Suppressor macrophage (primary cell): ENCODE results near the gene KMT2A.

Source experiments
- DNase-seq, 4 experiments: peaks; one replicate each; pipeline ENCODE4 v3.0.0-alpha.2; 2020 to 2022

The KMT2A gene

DNA sequence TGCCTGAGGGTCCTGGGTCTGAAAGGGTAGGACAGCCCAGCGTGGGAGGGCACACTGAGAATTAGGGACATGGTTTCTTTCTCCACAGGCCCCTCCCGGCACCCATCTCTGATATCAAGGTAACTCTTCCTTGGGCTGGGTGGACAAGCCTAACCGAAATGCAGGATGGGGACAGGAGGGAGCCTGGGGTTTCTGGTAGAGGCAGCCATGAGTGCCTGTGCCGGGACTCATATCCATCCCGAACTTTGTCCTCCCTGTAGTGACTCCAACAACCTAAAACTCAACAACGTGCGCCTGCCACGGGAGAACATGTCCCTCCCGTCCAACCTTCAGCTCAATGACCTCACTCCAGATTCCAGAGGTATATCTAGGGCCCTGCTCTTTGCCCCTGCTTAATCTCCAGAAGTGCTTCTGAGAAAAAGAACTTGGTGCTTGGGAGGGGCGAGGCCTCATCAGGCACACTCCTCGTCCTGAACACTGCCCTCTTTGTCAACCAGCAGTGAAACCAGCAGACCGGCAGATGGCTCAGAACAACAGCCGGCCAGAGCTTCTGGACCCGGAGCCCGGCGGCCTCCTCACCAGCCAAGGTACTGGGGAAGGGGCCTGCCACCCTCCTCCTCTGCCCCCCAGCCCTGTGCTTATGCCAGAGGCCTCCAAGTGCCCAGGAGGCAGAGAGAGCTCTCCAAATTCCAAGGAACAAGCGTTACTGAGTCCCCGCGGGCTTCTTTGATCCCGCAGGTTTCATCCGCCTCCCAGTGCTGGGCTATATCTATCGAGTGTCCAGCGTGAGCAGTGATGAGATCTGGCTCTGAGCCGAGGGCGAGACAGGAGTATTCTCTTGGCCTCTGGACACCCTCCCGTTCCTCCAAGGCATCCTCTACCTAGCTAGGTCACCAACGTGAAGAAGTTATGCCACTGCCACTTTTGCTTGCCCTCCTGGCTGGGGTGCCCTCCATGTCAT lies 97.8 kb downstream of the KMT2A start:
- no peak for DNase-seq

DNA sequence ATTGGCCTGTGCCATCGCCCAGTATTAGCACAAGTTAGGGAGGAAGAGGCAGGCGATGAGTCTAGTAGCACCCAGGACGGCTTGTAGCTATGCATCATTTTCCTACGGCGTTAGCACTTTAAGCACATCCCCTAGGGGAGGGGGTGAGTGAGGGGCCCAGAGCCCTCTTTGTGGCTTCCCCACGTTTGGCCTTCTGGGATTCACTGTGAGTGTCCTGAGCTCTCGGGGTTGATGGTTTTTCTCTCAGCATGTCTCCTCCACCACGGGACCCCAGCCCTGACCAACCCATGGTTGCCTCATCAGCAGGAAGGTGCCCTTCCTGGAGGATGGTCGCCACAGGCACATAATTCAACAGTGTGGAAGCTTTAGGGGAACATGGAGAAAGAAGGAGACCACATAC lies 99.0 kb downstream of the KMT2A start:
- no peak for DNase-seq

DNA sequence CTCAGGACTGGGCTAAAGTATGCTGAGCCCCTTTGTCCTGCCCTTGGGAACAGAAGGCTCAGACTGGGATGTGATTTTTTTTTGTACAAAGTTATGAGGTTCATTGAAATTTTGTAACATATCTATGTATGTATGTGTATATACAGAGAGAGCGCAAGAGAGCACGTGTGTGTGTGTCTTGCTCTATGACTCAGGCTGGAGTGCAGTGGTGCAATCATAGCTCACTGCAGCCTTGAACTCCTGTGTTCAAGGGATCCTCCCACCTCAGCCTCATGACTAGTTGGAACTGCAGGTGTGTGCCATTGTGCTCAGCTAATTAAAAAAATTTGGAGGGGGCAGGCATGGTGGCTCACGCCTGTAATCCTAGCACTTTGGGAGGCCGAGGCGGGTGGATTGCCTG lies 100.4 kb downstream of the KMT2A start:
- DNase-seq = peak in 1 of 4 experiments; percentile 10

DNA sequence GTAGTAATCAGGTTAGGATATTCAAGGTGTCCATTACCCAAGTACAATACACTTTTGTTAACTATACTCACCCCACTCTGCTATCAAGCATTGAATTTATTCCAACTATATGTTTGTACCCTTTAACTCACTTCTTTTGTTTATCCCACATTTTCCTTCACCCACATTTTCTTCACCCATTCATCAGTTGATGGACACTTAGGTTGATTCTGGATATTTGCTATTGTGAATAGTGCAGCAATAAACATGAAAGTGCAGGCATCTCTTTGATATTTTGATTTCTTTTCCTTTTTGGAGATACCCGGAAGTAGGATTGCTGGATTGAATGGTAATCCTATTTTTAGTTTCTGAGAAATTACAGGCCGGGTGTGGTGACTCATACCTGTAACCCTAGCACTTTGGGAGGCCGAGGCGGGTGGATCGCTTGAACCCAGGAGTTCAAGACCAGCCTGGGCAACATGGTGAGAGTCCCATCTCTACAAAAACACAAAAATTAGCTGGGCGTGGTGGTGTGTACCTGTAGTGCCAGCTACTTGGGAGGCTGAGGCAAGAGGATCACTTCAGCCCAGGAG lies 101.2 kb downstream of the KMT2A start:
- no peak for DNase-seq

DNA sequence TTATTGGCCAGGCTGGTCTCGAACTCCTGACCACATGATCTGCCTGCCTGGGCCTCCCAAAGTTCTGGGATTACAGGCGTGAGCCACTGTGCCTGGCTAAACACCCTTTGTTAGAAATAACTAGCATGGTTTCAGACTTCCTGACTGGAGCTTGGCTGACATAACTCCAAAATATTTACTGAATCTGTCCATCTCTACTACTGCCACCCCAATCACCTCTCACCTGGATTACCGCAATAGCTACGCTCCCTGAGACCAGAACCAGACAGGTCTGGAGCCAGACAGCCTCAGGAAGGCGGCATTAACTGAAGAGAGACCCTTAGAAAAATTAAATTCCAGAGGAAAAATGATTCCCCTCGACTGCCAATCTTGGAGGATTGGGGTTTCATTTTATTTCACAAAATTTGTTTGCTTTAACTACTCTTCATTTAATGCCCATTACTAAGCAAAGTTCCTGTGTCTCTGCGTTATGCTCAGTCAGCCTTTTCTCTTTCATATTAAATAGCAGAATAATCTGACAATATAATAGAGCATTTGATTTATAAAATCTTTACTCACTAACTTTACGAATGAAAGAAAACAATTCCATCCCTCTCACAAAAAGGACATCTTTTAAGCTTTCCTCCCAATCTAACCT lies 107.8 kb downstream of the KMT2A start:
- no peak for DNase-seq

DNA sequence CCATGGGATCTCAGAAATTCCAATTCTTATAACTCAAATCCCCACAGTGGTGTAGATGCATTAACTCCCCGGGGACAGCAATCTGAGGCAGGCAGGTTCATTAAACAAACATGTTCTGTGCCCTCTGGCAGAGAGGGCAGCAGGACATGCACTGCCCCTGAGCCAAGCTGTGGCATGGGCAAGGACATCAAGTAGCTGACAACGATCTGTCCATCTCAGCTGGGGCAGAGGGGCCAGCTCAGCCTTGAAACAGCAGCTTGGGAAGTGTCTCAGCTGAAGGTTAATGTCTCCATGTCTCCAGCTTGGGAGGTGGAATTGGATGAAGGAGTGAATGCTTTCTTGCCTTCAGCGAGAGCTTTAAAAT lies 108.3 kb downstream of the KMT2A start:
- no peak for DNase-seq

DNA sequence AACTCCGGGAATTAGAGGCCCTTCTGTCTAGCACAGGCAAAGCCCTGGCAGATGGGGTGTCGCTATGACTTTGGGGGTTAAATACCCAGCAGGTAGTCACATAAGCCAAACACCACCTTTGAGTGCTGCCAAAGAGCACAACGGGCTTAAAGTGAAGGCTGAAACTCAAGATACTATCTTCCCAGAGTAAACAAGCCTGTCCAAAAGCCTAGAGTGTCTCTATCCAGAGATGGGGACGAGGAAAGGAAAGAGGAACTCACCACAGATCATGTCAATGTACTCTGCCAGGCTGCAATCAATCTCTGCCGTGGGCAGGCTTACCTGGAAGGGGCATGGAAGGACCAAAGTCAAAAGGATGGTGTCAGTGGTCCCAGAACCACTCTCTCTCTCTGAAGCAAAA lies 109.2 kb downstream of the KMT2A start:
- DNase-seq = no peak

DNA sequence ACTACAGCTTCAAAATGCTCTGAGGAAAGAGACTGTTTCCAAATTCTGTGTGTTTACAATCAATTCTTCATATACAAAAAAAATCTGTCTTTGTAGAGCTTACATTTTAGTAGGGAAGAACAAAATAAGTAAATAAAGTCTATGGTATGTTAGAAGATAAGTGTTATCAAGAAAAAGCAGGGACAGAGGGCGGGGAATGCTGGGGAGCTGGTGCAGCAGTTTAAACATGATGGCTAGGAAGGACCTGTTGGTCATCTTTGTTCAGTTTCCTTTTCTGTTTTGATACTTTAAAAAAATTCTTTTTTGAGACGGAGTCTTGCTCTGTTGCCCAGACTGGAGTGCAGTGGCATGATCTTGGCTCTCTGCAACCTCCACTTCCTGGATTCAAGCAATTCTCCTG lies 110.8 kb downstream of the KMT2A start:
- DNase-seq = no peak

DNA sequence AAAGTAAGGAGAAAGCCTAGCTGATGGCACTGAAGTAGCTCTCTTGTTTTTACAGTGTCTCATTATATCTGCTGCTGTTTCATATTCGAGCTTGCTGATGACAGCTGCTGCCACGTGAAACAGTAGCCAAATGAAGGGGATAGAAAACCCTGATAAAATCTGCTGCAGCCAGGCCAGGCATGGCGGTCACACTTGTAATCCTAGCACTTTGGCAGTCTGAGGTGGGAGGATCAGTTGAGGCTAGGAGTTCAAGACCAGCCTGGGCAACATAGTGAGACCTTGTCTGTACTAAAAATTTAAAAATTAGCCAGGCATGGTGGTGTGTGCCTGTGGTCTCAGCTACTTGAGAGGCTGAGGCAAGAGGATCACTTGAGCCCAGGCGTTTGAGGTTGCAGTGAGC lies 116.0 kb downstream of the KMT2A start:
- no peak for DNase-seq

DNA sequence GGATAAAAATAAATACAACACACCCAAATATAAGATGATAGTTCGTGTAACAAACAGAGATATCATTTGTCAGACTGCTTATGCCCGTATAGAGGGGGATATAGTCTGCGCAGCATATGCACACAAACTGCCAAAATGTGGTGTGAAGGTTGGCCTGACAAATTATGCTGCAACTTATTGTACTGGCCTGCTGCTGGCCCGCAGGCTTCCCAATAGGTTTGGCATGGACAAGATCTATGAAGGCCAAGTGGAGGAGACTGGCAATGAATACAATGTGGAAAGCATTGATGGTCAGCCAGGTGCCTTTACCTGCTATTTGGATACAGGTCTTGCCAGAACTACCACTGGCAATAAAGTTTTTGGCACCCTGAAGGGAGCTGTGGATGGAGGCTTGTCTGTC lies 124.5 kb downstream of the KMT2A start:
- DNase-seq = no peak

DNA sequence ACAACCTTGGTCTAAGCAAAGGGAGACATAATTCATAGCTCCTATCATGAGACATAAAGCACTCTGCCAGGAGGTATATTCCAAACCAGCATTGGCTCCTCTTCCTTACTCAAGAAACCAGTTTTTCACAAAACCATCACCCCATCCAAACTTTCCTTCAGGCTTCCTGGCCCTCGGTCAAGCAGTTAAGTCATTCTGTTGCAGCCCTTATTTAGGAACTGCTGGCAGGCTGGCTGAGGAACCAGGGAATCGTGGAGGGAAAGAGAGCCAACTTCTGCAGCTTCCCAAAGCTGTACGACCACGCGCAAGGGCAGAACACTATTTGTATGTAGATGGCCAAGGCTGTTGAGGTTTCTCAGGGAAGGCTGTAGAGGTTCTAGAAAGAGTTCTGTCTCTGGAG lies 128.8 kb downstream of the KMT2A start:
- peak in 1 of 4 experiments; percentile 6 for DNase-seq

DNA sequence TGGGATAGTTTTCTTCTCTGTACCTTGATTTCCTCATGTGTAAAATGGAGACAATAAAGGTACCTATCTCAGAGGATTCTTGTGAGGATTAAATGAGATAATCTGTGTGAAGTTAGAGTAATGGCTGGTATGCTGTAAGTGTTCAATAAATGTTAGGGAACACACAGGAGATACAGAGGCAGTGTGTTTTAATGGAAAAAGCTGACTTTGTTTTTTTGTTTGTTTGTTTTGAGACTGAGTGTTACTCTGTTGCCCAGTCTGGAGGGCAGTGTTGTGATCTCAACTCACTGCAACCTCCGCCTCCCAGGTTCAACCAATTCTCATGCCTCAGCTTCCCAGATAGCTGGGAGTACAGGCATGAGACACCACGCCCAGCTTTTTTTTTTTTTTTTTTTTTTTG lies 133.4 kb downstream of the KMT2A start:
- no peak for DNase-seq

DNA sequence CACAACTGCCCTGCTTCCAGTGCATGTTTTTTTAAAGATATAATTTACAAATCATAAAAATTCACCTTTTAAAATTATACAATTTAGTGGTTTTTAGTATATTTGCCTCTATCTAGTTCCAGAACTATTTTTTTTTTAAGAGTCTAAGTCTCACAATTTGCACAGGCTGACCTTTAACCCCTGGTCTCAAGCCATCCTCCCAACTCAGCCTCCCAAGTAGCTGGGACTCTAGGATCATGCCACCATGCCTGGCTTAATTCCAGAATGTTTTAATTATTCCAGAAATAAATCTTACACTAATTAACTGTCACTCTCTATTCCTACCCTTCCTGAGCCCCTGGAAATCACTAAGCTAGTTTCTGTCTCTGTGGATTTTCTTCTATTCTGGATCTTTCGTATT lies 134.5 kb downstream of the KMT2A start:
- no peak for DNase-seq

DNA sequence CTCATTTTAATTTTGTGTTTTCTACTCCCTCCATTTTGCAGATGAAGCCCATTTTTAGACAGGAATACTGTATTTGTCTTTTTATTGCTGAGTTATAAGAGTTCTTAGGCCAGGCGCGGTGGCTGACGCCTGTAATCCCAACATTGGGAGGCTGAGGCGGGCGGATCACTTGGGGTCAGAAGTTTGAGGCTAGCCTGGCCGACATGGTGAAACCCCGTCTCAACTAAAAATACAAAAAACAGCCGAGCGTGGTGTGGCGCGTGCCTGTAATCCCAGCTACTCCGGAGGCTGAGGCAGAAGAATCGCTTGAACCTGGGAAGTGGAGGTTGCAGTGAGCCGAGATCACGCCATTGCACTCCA lies 135.4 kb downstream of the KMT2A start:
- DNase-seq = peak; percentile 5 to 45 (median 26)

DNA sequence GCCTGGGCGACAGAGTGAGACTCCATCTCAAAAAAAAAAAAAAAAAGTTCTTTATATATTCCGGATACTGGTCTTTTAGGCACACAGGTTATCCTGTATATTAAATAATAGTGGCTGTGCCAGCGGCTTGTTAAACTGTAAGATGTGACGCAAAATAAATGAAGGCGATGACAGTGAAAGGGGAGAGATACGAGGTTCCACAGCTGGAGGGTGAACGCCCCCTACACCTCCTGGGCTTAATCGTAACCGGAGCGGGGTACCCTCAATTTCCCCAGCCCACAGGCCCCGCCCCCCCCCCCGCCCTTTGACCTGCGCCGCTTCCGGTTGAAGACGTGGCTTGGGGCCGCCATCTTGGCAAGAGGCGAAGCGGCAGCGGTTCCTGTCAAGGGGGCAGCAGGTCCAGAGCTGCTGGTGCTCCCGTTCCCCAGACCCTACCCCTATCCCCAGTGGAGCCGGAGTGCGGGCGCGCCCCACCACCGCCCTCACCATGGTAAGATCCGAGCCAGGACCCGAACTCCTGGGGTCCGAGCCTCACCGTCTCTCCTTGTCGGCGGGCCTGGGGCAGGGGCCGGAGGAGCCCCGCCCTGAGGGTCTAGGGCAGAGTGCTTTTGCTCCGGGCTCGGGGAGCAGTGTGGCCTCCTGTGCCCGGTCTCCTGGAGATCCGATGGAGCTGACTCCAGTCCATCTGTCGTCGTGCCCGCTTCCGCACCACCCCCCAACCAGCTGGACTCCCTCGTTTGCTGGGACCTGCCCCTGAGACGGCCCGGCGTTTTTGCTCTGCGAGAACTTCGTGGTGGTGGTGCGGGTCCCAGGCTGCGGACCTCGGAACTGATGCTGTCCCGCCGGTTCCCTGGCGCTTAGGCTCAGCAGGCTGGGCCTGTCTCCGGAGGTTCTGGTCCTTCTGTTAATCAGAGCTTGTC lies 136.0 kb downstream of the KMT2A start, which contains the start of gene ARCN1:
Gene ARCN1, plus strand, starts transcription at position 349 of the 920 bp plus-strand sequence. Its CDS starts 139 bp downstream, at position 488.
- peak; percentile 74 to 91 (median 86) for DNase-seq

DNA sequence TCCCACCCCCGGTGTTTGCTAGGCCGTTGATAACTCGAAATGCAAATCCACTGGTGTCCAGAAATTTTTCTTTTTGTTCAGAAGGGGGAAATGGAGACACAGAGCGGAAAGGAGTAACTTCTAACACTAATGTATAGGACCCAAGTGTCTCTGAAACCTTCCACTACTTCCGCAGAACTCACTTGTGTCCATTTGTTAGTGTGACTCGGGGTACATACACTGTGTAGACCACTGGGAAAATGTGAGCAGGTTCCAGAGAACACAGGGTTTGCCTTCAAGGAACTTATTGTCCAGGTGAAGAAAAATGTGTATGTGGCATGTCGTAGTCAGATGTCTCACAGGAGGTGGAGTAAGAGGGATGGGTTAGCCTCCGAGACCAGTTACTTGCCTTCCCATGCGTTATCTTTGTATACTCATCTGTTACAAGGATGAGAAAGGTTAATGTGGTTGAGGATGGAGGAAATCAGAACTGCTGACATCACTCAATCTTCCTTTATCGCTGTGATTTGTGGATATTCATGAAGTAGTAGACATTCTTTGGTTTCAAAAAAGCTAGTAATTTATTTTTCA lies 136.8 kb downstream of the KMT2A start:
- DNase-seq = peak in 3 of 4 experiments; percentile 16 to 33 (median 19)

DNA sequence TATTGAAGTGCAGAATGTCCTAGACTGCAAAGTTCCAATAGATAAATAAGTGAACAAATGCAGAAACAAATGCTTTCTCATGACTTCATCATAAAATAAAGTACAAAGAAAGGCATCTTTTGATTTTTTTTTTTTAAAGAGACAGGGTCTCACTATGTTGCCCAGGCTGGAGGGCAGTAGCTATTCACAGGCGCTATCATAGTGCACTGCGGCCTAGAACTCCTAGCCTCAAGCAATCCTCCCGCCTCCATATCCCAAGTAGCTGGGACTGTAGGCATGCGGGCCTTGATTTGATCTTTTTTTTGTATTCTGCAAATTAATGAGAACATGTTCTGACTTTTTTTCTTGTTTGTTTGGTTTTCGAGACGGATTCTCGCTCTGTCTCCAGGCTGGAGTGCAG lies 138.3 kb downstream of the KMT2A start:
- DNase-seq = no peak
